Osteoblast (primary cell): ENCODE data around the gene CCDC112. TPM values are rescaled to one million over a fixed set of nuclear protein-coding genes. Genes with fewer than 3 reads are reported as not detected.

ENCODE experiments used
- DNase-seq: peaks from one replicate; pipeline ENCODE4 v3.0.0; 2011; ENCODE audit warnings: low spot score, mixed read lengths; ENCODE audit not compliant: insufficient read length; ENCODE audit errors: missing footprints
- H2AFZ ChIP-seq: 2 replicates; pipeline ENCODE4 v1.6.0; 2011; ENCODE audit warnings: mild to moderate bottlenecking, low read length
- H3K27ac ChIP-seq: 2 replicates; pipeline ENCODE4 v1.5.1; 2011; ENCODE audit warnings: mild to moderate bottlenecking, low read depth, low read length, moderate library complexity
- H3K27me3 ChIP-seq: 2 replicates; pipeline ENCODE4 v1.6.0; 2012; ENCODE audit warnings: mild to moderate bottlenecking, control low read depth, inconsistent platforms, low read length, moderate library complexity; ENCODE audit not compliant: insufficient read depth
- H3K36me3 ChIP-seq: 2 replicates; pipeline ENCODE4 v1.5.1; 2011; ENCODE audit warnings: mild to moderate bottlenecking, low read length, control low read depth, moderate library complexity; ENCODE audit not compliant: insufficient read depth
- H3K4me1 ChIP-seq: 2 replicates; pipeline ENCODE4 v1.5.1; 2011; ENCODE audit warnings: mild to moderate bottlenecking, low read length, control low read depth, moderate library complexity; ENCODE audit not compliant: insufficient read depth
- H3K4me2 ChIP-seq: 2 replicates; pipeline ENCODE4 v1.6.0; 2011; ENCODE audit warnings: mild to moderate bottlenecking, low read length; ENCODE audit not compliant: insufficient read depth
- H3K4me3 ChIP-seq: fragments of 200-600 bp; sonication (generic); 3 replicates; pipeline ENCODE4 v1.5.1; 2012; ENCODE audit warnings: mild to moderate bottlenecking, low read length, inconsistent platforms; ENCODE audit not compliant: insufficient read depth
- H3K79me2 ChIP-seq: 2 replicates; pipeline ENCODE4 v1.6.0; 2012; ENCODE audit warnings: mild to moderate bottlenecking, low read length, control low read depth, inconsistent platforms; ENCODE audit not compliant: insufficient read depth
- H3K9me3 ChIP-seq: 2 replicates; pipeline ENCODE4 v1.5.1; 2011; ENCODE audit warnings: low read depth, low read length, control low read depth
- H4K20me1 ChIP-seq: 2 replicates; pipeline ENCODE4 v1.6.0; 2012; ENCODE audit warnings: mild to moderate bottlenecking, low read length, control low read depth; ENCODE audit not compliant: insufficient read depth
- CTCF ChIP-seq: IDR thresholded peaks from 2 replicates; pipeline ENCODE4 v1.5.1; 2011; ENCODE audit warnings: mild to moderate bottlenecking, low read depth, low read length, moderate library complexity; ENCODE audit errors: extremely low read depth
- total RNA-seq: library from RNA; depleted of rRNA; stranded (reverse); fragments of >200 nt; gene quantifications from 2 replicates; pipeline ENCODE4 v1.2.3, GENCODE V29; 2012

CCDC112 gene
- total RNA-seq, 1 donor, result 4.7 TPM

- Histone ChIP-seq H3K4me2 (no peak overlapping the region), H2AFZ (no peak overlapping the region), H4K20me1 (no peaks in the 10 kb centered on the region), H3K4me3 (no peak overlapping the region), H3K79me2 (no peaks in the 10 kb centered on the region), H3K9me3 (no peaks in the 10 kb centered on the region), H3K27me3 (peaks cover 12% of the 10 kb centered on the region), H3K36me3 (no peaks in the 10 kb centered on the region), H3K27ac (no peak overlapping the region), H3K4me1 (no peaks in the 10 kb centered on the region)
- DNase-seq, result no peak
- no peak for TF ChIP-seq CTCF
These were observed 9.6 kb upstream of the CCDC112 start for GRCh38 chr5:115306011-115306536.

GRCh38 chr5:115304496-115304895 lies 8.0 kb upstream of the CCDC112 start:
- H3K27ac ChIP-seq, result no peak overlapping the region
- H3K4me3 ChIP-seq, result no peak overlapping the region
- no peaks in the 10 kb centered on the region for H3K36me3 ChIP-seq
- H3K9me3 ChIP-seq, result no peaks in the 10 kb centered on the region
- no peak for DNase-seq
- no peak for TF ChIP-seq CTCF
- peaks cover 13% of the 10 kb centered on the region for H3K27me3 ChIP-seq
- no peaks in the 10 kb centered on the region for H4K20me1 ChIP-seq
- H3K4me2 ChIP-seq, result no peak overlapping the region
- H3K4me1 ChIP-seq, result no peaks in the 10 kb centered on the region
- no peak overlapping the region for H2AFZ ChIP-seq
- H3K79me2 ChIP-seq, result no peaks in the 10 kb centered on the region

GRCh38 chr5:115298811-115299210 lies 2.4 kb upstream of the CCDC112 start:
- Histone ChIP-seq H3K36me3 (no peaks in the 10 kb centered on the region), H4K20me1 (no peaks in the 10 kb centered on the region), H3K4me3 (no peak overlapping the region), H2AFZ (no peak overlapping the region), H3K4me1 (peaks cover 6% of the 10 kb centered on the region), H3K27me3 (peaks cover 10% of the 10 kb centered on the region), H3K27ac (no peak overlapping the region), H3K79me2 (peaks cover 7% of the 10 kb centered on the region), H3K4me2 (no peak overlapping the region), H3K9me3 (no peaks in the 10 kb centered on the region)
- TF ChIP-seq CTCF, result no peak
- no peak for DNase-seq

- H4K20me1 ChIP-seq, result no peaks in the 10 kb centered on the region
- H3K9me3 ChIP-seq, result no peaks in the 10 kb centered on the region
- H3K79me2 ChIP-seq, result peaks cover 7% of the 10 kb centered on the region
- H2AFZ ChIP-seq, result no peak overlapping the region
- no peak overlapping the region for H3K4me3 ChIP-seq
- peak overlapping the region; percentile 58 for H3K4me2 ChIP-seq
- H3K36me3 ChIP-seq, result no peaks in the 10 kb centered on the region
- no peak for TF ChIP-seq CTCF
- DNase-seq, result peak; percentile 74
- H3K27me3 ChIP-seq, result peaks cover 3% of the 10 kb centered on the region
- H3K27ac ChIP-seq, result no peak overlapping the region
- H3K4me1 ChIP-seq, result peaks cover 6% of the 10 kb centered on the region
These were observed 577 bp upstream of the CCDC112 start for GRCh38 chr5:115297031-115297430.
